DOHH2 (cell line): ENCODE measurements around the gene KIF5C.

Experiments used
- CTCF ChIP-seq: fragments of 200-600 bp; sonication (generic); IDR thresholded peaks from one replicate; pipeline ENCODE4 v1.5.1; 2014; ENCODE audit warnings: antibody characterized with exemption, mild to moderate bottlenecking, low read depth, low read length; ENCODE audit not compliant: poor library complexity, severe bottlenecking
- EZH2phosphoT487 ChIP-seq: fragments of 200-600 bp; sonication (generic); IDR thresholded peaks from 2 replicates; pipeline ENCODE4 v1.6.1; 2017; ENCODE audit warnings: borderline replicate concordance, mild to moderate bottlenecking, antibody characterized with exemption, low read length, moderate library complexity, mixed read lengths

GRCh38 chr2:148853458-148853857 lies 21.6 kb upstream of the KIF5C start:
- no peak for TF ChIP-seq CTCF
- no peak for TF ChIP-seq EZH2phosphoT487
